WI38 (cell line): ENCODE results near the gene ZNF428.
"Not testable (repeated sequence)": the region's sequence is repeated elsewhere in the genome, so short reads cannot be mapped to it uniquely, and the experiment has no call there.

Experiments
- H3K4me3 ChIP-seq: 2 replicates; pipeline ENCODE4 v1.5.1; 2011; ENCODE audit warnings: low read depth, mild to moderate bottlenecking, control low read depth, low read length
- TF ChIP-seq, protein P1 (sequence below): IDR thresholded peaks from 2 replicates; pipeline ENCODE4 v1.5.1; 2012; ENCODE audit warnings: low read depth, mild to moderate bottlenecking, control low read depth, low read length

ZNF428 gene

DNA sequence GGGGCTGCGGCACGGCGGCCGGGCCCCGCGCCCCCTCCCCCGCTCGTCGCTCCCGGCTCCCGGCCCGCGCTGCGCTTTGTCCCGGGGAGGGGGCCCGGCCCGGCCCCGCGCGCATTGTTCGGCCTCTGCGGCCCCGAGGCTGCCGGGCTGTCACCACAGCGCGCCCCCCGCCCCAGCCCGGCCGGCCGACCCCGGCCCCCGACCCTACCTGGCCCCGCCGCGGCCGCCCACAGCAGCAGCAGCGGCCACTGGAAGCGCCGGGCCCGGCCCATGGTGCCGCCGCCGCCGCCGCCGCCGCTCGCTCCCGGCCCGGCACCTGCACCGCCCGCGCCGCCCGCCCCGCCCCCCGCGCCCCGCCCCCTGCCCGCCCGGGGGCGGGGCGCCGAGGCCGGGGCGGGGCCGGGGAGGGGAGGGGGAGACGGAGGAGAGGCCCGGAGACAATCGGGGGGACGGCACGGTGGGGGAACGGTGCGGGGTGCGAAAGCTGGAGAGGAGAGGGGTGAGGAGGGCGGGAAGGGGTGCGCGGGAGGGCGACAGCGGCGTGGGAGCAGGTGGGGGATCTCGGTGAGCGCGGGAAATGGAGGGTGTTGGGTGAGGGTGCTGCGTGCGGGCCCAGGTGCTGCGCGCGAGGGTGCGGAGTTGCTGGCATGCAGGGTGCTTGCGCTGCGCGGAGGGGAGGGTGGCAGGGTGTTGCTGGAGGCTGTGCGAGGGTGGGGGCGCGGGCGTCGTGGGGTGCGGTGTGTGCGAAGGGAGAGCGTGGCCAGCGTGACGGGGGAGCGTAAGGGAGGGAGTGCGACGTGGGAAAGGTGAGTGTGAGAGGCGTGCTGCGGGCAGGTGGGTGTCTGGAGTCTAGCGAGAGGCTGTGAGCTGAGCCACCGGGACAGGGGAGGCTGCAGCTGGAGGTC lies 20.3 kb upstream of the ZNF428 start, which contains the start of gene CADM4:
Gene CADM4, minus strand, starts transcription at position 332 of the 905 bp plus-strand sequence. Its CDS starts 60 bp downstream, at position 272.
- TF ChIP-seq, protein P1, sequence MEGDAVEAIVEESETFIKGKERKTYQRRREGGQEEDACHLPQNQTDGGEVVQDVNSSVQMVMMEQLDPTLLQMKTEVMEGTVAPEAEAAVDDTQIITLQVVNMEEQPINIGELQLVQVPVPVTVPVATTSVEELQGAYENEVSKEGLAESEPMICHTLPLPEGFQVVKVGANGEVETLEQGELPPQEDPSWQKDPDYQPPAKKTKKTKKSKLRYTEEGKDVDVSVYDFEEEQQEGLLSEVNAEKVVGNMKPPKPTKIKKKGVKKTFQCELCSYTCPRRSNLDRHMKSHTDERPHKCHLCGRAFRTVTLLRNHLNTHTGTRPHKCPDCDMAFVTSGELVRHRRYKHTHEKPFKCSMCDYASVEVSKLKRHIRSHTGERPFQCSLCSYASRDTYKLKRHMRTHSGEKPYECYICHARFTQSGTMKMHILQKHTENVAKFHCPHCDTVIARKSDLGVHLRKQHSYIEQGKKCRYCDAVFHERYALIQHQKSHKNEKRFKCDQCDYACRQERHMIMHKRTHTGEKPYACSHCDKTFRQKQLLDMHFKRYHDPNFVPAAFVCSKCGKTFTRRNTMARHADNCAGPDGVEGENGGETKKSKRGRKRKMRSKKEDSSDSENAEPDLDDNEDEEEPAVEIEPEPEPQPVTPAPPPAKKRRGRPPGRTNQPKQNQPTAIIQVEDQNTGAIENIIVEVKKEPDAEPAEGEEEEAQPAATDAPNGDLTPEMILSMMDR = no peak
- peak within 1 kb of the TSS; percentile 55 for H3K4me3 ChIP-seq

DNA sequence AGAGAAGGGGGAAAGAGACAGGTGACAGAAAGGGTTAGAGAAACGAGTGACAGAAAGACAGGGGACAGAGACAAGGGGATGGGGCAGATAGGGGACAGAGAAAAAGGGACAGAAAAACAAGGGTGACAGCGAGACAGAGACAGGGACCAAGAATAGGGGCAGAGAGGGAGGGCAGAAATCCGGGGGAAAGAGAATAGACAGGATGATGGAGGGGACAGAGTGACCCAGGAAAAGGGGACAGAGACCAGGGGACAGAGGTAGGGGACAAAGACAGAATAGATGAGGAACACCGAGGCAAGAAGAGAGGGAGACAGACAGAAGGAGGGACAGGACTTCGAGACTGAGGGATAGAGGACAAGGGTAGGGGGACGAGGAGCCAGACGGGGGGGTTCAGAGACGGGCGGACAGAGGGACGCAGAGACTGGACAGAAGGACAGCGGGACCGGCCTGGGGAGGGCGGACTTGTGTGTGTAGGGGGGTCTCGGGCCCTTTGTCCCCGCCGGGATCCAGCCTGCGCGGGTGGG lies 19.6 kb upstream of the ZNF428 start:
- no peak overlapping the region for H3K4me3 ChIP-seq
- TF ChIP-seq, protein P1 = no peak

DNA sequence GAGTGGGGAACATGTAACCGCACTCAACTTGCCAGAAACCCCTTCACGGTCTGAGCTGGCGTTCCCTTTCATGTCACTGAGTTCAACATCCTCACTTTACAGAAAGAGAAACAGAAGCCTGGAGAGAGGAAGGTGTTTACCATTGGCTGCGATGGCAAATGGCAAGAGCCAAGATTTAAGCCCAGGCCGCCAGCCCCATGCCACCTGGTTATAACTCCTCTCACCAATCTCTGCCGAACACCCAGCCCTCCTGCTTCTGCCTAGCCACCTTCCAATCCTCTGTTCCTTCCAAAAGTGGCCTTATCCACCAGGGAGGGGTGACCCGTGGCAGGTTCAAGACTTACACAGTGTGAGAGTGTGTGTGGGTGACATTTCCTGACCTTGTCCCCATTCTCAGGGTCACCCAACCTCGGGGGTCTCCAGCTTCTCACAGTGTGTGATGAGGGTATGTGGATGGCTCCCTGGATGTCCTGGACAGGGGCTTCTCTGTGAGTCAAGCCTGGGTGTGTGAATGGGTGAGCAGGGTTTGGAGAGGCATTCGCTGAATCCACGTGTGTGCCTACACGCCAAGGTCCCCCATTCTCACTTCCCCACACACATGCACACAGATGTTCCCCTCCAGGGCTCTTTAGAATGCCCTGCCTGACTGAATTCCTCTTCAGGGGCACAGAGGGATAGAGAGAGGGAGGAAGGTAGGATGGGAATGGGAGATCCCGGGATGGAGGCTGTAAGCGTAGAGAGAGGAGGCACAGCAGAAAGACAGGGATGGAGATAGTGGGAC lies 19.0 kb upstream of the ZNF428 start:
- TF ChIP-seq, protein P1 = no peak
- no peak overlapping the region for H3K4me3 ChIP-seq

DNA sequence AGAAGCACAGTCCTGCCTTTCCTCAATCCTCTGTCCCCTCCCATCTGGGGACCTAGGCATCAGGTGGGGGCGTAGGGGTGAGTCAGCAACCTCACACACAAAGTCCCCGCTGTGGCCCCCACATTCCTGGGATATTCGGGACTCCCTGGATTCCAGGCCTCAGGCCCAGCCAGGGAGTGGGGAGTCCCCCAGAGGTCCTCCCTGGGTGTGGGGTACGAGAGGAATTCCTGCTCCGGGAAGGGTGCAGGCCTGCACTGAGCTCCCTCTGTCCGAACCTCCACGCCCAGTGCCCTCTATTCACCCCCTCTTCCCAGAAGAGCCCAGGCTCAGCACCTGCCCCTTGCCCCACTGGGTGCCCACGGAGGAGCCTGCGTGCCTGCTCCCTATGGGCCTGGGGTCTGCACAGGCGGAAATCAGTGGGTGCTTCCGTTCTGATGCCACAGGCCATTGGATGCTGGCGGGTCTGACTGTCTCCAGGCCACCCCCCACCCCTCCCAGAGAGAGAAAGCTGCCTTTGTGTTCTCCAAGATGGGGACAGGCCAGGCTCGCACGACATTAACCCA lies 16.8 kb upstream of the ZNF428 start:
- H3K4me3 ChIP-seq = no peak overlapping the region
- TF ChIP-seq, protein P1 = no peak

DNA sequence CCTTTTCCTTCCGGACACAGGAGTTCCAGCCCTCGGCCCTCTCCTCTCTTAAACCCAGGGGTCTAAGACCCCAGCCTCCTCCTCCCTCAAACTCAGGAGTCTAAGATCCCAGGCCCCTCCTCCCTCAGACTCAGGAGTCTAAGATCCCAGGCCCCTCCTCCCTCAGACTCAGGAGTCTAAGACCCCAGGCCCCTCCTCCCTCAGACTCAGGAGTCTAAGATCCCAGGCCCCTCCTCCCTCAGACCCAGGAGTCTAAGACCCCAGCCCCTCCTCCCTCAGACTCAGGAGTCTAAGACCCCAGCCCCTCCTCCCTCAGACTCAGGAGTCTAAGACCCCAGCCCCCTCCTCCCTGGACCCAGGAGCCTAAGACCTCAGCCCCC lies 16.1 kb upstream of the ZNF428 start:
- not testable (repeated sequence) for H3K4me3 ChIP-seq

GRCh38 chr19:43634872-43635560 lies 15.6 kb upstream of the ZNF428 start:
- TF ChIP-seq, protein P1 = no peak
- H3K4me3 ChIP-seq = no peak overlapping the region

DNA sequence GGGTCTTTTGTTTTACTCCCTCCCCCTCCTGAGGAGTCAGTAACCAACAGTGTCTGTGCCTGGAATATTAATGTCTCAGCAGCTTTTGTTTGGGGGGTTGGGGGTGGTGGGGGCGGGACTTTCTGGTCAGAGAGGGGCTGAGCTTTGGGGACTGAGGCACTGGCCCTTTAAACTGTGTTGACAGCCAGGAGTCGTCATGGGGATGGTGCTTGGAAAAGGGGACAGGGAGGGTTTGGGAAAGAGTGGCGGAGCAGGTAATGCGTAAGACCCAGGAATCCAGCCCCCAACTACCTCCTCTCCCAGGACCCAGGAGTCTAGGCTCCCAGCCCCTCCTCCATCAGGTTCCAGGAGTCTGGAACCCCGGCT lies 15.1 kb upstream of the ZNF428 start:
- H3K4me3 ChIP-seq = no peak overlapping the region
- TF ChIP-seq, protein P1 = no peak
